GM12874 (cell line): ENCODE results near the gene NIT1.

Experiments used
- TF ChIP-seq, protein P1 (sequence below): IDR thresholded peaks from 2 replicates; pipeline ENCODE4 v1.5.1; 2011; ENCODE audit warnings: low read depth, mild to moderate bottlenecking, control low read depth, low read length, moderate library complexity; ENCODE audit not compliant: insufficient read depth

The NIT1 gene

DNA sequence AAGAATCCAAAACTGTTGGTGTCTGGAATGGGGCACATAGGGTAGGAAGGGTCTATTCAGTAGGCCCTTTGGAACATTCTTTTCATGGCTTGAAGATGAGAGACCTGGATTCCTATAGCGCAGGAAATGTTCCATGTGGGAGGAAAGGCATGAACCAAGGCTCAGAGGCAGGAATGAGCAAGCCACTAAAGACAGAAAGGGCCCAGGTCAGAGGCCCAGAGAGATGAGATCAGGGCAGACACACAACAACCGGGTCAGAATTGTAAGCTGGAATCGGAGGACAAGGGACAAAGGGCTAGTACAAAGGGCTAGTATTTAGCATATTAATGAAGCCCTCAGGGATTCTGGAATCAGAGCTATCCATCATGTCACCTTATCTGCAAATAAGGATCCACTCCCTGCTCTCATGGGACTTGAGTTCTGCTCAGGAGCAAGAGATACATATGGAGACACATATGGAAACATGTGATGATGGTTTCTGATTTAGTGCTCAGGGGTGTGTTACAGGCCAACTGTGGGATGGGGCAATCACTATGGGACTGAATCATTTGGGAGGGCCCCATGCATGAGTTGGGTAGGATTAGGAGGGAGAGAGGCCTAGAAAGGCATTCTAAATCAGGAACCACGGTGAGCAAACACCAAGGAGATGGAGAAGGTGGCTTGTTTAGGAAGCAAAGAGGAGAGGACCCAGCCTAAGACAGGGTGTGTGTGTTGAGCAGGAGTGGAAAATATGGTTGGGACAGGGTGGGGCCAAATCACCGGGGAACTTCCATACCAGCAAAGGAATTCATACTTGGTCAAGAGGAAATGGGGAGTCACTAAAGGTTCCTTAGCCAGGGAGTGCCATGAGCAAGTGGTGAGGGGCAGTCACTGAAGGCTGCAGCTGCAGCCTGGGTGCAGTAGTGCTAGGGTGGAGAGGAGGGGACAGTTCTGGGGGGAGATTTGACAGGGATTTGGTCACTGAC lies 37.2 kb upstream of the NIT1 start:
- TF ChIP-seq, protein P1, sequence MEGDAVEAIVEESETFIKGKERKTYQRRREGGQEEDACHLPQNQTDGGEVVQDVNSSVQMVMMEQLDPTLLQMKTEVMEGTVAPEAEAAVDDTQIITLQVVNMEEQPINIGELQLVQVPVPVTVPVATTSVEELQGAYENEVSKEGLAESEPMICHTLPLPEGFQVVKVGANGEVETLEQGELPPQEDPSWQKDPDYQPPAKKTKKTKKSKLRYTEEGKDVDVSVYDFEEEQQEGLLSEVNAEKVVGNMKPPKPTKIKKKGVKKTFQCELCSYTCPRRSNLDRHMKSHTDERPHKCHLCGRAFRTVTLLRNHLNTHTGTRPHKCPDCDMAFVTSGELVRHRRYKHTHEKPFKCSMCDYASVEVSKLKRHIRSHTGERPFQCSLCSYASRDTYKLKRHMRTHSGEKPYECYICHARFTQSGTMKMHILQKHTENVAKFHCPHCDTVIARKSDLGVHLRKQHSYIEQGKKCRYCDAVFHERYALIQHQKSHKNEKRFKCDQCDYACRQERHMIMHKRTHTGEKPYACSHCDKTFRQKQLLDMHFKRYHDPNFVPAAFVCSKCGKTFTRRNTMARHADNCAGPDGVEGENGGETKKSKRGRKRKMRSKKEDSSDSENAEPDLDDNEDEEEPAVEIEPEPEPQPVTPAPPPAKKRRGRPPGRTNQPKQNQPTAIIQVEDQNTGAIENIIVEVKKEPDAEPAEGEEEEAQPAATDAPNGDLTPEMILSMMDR, result no peak

DNA sequence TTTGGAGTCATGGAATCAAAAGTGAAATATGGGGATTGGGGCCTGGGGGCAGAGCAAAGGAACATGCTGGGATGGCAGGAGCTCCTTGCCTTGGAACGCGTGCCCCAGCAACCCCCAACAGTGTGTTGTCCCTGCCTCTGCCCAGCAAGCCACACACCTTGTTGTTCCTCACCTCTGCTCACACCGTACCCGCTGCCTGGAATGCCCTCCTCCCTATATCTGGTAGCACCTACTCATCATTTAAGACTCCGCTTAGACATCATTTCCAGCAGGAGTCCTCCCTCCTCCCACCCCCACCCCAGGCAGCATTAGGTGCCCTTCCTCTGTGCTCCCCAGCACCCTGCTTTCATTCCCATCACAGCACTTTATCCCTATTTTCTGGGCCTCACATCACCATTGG lies 36.4 kb upstream of the NIT1 start:
- TF ChIP-seq, protein P1, result no peak

DNA sequence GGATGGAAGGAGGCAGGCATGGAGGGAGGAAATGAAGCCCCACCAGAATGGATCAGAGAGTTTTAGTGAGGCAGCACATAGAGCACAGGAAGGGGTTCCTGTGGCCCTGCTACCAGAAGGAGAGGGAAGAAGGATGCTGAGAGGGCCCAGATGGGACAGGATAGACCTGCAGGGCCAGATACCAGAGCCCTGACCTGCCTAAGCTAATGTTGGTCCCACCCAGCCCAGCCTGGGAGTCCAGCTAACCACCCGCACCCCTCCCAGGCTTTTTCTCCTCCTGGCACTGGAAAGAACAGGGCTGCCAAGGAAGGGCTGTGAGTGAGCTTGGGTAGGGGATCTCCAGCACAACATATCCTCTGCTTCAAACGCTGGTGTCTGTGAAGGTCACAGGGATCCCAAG lies 35.4 kb upstream of the NIT1 start:
- TF ChIP-seq, protein P1, result no peak

DNA sequence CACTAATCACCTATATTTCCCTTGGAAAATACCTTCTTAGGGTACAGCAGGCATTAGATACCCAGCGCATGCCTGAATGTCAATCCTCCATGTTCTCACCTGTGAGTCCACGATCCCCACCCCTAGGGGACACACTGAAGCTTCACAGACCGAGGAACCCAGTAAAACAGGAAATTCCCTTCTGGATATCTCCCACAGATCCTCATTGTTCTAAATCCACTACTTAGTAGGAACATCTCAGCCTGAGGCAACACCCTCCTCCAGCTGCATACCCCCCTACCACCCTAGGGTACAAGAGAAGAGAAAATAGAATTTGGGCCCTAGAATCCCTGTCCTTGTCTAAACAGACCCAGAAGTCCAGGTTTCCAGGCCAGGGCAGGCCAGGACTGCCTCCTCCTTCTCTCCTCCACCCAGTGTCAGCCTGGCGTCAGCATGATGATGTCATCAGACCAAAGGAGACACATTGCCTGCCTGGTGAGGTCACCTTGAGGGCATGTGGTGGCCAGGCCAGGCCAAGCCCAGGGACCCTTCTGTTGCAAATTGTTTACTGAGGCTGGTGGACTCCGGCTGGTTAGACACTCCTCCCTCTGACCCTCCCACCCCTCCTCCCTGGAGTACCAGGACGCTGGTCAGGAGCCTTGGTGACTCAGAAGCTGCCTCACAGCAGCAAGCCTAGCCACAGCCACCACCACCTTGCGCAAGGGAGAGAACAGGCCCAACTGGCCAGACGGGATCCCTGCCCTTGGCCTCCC lies 34.7 kb upstream of the NIT1 start:
- TF ChIP-seq, protein P1, result no peak

DNA sequence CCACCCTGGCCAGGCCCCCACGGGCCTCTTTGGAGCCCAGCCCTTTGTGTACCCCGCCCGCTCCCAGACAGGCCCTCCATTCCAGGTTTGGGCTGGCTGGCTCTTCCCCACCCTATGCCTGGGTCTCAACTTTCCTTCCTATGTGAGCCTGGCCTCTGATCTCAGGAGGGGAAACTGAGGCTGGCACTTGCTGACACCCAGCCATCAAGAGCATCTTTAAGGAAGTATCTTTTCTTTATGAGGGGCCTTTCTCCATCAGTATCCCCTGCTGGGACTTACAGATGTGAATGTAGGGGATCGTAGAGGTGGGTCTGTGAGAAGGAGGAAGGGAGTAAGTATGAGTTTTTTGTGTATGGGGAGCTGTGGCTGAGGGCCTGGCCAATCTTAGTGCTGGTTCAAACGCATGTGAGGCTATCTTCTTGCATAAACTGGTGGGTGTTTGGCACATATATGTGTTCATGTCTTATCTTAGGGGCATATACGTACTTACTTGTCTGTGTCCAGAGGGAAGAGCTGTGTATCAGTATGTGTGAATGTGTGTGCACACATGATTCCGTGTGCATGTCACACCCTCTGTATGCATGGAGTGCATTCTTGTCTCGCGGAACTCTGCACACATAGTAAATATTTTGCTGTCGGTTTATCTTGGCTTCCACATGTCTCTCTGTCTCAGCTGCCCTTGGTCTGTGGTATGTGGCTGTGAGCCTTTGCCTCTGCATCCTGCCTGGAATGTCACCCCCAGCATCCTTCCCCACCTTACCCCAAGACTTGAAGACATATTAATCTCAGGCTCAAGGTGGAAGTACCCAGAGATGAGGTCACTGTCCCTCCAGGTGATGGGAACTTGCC lies 33.9 kb upstream of the NIT1 start:
- TF ChIP-seq, protein P1, result no peak

DNA sequence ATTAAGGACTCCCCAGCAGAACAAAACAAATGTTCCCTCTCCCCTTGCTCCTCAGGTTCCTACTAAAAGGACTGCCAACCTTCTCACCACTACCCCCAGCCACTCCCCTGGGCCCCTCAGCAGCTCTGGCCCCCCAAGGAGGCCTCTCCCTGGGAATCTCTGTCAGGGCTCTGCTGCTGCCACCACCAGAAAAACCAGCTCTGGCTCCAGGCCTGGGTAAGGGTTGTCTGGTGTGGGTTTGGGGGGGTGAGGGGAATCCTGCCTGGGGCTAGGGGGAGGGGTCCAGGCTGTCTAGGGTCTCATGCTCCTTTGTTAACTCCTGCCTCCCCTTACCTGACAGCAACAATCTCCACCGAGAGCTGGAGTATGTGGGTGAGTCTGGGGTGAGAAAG lies 33.3 kb upstream of the NIT1 start:
- TF ChIP-seq, protein P1, result no peak
